H9 (cell line): ENCODE measurements around the gene PITRM1. TPM values are rescaled to one million over a fixed set of nuclear protein-coding genes. Genes with fewer than 3 reads are reported as not detected.
A peak's percentile ranks its signal among the peaks of the same experiment; 100 is the strongest.

Experiments
- DNase-seq: peaks from one replicate; pipeline ENCODE4 v3.0.0-alpha.2; 2017
- H2AFZ ChIP-seq: one replicate; pipeline ENCODE4 v1.6.1; 2013; ENCODE audit warnings: mild to moderate bottlenecking, low read length, control low read depth, moderate library complexity
- H2AK5ac ChIP-seq: 2 replicates; pipeline ENCODE4 v1.6.1; 2013; ENCODE audit warnings: low read length, control low read depth, mixed read lengths; ENCODE audit not compliant: insufficient read length
- H2BK120ac ChIP-seq: one replicate; pipeline ENCODE4 v1.6.1; 2013; ENCODE audit warnings: low read depth, mild to moderate bottlenecking, low read length, control low read depth, inconsistent platforms; ENCODE audit not compliant: poor library complexity, severe bottlenecking
- H2BK12ac ChIP-seq: 2 replicates; pipeline ENCODE4 v1.6.1; 2013; ENCODE audit warnings: low read length, control low read depth, mixed read lengths, low read depth; ENCODE audit not compliant: insufficient read length
- H2BK15ac ChIP-seq: 2 replicates; pipeline ENCODE4 v1.6.1; 2013; ENCODE audit warnings: low read depth, low read length, control low read depth
- H2BK20ac ChIP-seq: one replicate; pipeline ENCODE4 v1.6.1; 2013; ENCODE audit warnings: low read depth, mild to moderate bottlenecking, low read length, control low read depth, inconsistent platforms; ENCODE audit not compliant: poor library complexity, severe bottlenecking
- H2BK5ac ChIP-seq: 2 replicates; pipeline ENCODE4 v1.6.1; 2013; ENCODE audit warnings: low read length, control low read depth, mixed read lengths; ENCODE audit not compliant: insufficient read length
- H3K14ac ChIP-seq: 2 replicates; pipeline ENCODE4 v1.6.1; 2013; ENCODE audit warnings: low read length, control low read depth; ENCODE audit not compliant: insufficient read depth
- H3K18ac ChIP-seq: 2 replicates; pipeline ENCODE4 v1.6.1; 2013; ENCODE audit warnings: low read depth, mild to moderate bottlenecking, mixed read lengths, low read length, control low read depth; ENCODE audit not compliant: insufficient read length
- H3K23ac ChIP-seq: 2 replicates; pipeline ENCODE4 v1.6.1; 2013; ENCODE audit warnings: low read length, control low read depth, mixed read lengths, low read depth; ENCODE audit not compliant: insufficient read length
- H3K23me2 ChIP-seq: 2 replicates; pipeline ENCODE4 v1.6.1; 2013; ENCODE audit warnings: low read depth, mild to moderate bottlenecking, mixed read lengths, low read length, control low read depth; ENCODE audit not compliant: insufficient read length, poor library complexity, severe bottlenecking
- H3K27ac ChIP-seq: 2 replicates; pipeline ENCODE4 v1.5.1; 2013; ENCODE audit warnings: low read length, control low read depth, mixed read lengths, low read depth; ENCODE audit not compliant: insufficient read length
- H3K27me3 ChIP-seq: 2 replicates; pipeline ENCODE4 v1.6.1; 2013; ENCODE audit warnings: low read length, control low read depth, inconsistent platforms; ENCODE audit not compliant: insufficient read depth
- H3K4ac ChIP-seq: 2 replicates; pipeline ENCODE4 v1.6.1; 2013; ENCODE audit warnings: low read depth, mild to moderate bottlenecking, control low read depth, inconsistent platforms, low read length, moderate library complexity
- H3K4me1 ChIP-seq: 2 replicates; pipeline ENCODE4 v1.6.1; 2013; ENCODE audit warnings: low read length, control low read depth, inconsistent platforms; ENCODE audit not compliant: insufficient read depth
- H3K4me2 ChIP-seq: 2 replicates; pipeline ENCODE4 v1.6.1; 2013; ENCODE audit warnings: low read length, control low read depth, mixed read lengths; ENCODE audit not compliant: insufficient read length, insufficient read depth
- H3K56ac ChIP-seq: 2 replicates; pipeline ENCODE4 v1.6.1; 2013; ENCODE audit warnings: low read depth, mild to moderate bottlenecking, mixed read lengths, low read length, control low read depth; ENCODE audit not compliant: insufficient read length
- H3K79me1 ChIP-seq: 2 replicates; pipeline ENCODE4 v1.6.1; 2013; ENCODE audit warnings: low read depth, mild to moderate bottlenecking, moderate library complexity, low read length, control low read depth, inconsistent platforms; ENCODE audit not compliant: insufficient read depth, poor library complexity, severe bottlenecking
- H3K79me2 ChIP-seq: 2 replicates; pipeline ENCODE4 v1.6.1; 2013; ENCODE audit warnings: low read length, control low read depth, inconsistent platforms; ENCODE audit not compliant: insufficient read depth
- H3K9ac ChIP-seq: 2 replicates; pipeline ENCODE4 v1.6.1; 2013; ENCODE audit warnings: low read length, control low read depth, mixed read lengths; ENCODE audit not compliant: insufficient read length; ENCODE audit errors: extremely low read depth
- H3K9me3 ChIP-seq: one replicate; pipeline ENCODE4 v1.6.1; 2013; ENCODE audit warnings: low read depth, low read length, inconsistent platforms; ENCODE audit not compliant: control insufficient read depth
- H3T11ph ChIP-seq: one replicate; pipeline ENCODE4 v1.6.1; 2013; ENCODE audit warnings: mild to moderate bottlenecking, low read length, control low read depth, inconsistent platforms
- H4K20me1 ChIP-seq: one replicate; pipeline ENCODE4 v1.6.1; 2013; ENCODE audit not compliant: control insufficient read depth, insufficient read length, insufficient read depth
- H4K5ac ChIP-seq: 2 replicates; pipeline ENCODE4 v1.6.1; 2013; ENCODE audit warnings: low read depth, mild to moderate bottlenecking, mixed read lengths, low read length, control low read depth; ENCODE audit not compliant: insufficient read length
- H4K8ac ChIP-seq: replicated peaks from 2 replicates; pipeline ENCODE4 v1.6.1; 2013; ENCODE audit warnings: low read length, control low read depth, mixed read lengths, low read depth; ENCODE audit not compliant: insufficient read length
- H4K91ac ChIP-seq: 2 replicates; pipeline ENCODE4 v1.6.1; 2013; ENCODE audit warnings: low read depth, mild to moderate bottlenecking, moderate library complexity, mixed read lengths, low read length, control low read depth; ENCODE audit not compliant: insufficient read length
- H3K27ac Mint-ChIP-seq, 3 experiments: 2 replicates in 2 of 3; 3 replicates in 1 of 3; pipeline ENCODE4 v1.8.0; 2020 to 2021; ENCODE audit warnings: mixed read lengths in 3 of 3, mild to moderate bottlenecking in 1 of 3, moderate library complexity in 1 of 3
- H3K27me3 Mint-ChIP-seq: 2 replicates; pipeline ENCODE4 v1.8.0; 2021; ENCODE audit warnings: low read depth, mild to moderate bottlenecking, moderate library complexity, mixed read lengths
- H3K36me3 Mint-ChIP-seq, 3 experiments: 2 replicates in 2 of 3; 3 replicates in 1 of 3; pipeline ENCODE4 v1.8.0; 2020 to 2021; ENCODE audit warnings: low read depth in 3 of 3, mixed read lengths in 3 of 3; ENCODE audit not compliant: insufficient read depth in 1 of 3
- H3K4me1 Mint-ChIP-seq, 2 experiments: 2 replicates each; pipeline ENCODE4 v1.8.0; 2020; ENCODE audit warnings: mixed read lengths in 2 of 2
- H3K4me3 Mint-ChIP-seq, 2 experiments: 2 replicates in 1 of 2; 3 replicates in 1 of 2; pipeline ENCODE4 v1.8.0; 2020 to 2021; ENCODE audit warnings: mild to moderate bottlenecking in 2 of 2, mixed read lengths in 2 of 2, moderate library complexity in 1 of 2
- H3K9me3 Mint-ChIP-seq, 2 experiments: 2 replicates in 1 of 2; 3 replicates in 1 of 2; pipeline ENCODE4 v1.8.0; 2020; ENCODE audit warnings: mild to moderate bottlenecking in 2 of 2, mixed read lengths in 2 of 2, moderate library complexity in 1 of 2
- CTCF ChIP-seq: fragments of 200-600 bp; sonication (generic); conservative IDR thresholded peaks from 3 replicates; pipeline ENCODE4 v1.8.0; 2021; ENCODE audit warnings: antibody characterized with exemption, mild to moderate bottlenecking
- WGBS: extraction: QIAGEN DNeasy Blood & Tissue Kit; methylation state at CpG from one replicate; pipeline ENCODE4 v1.1.7; 2013; ENCODE audit warnings: missing lambda C conversion rate, low lambda C conversion rate, mixed read lengths; ENCODE audit not compliant: insufficient read length; ENCODE audit errors: extremely low coverage; 5-methylcytosine and 5-hydroxymethylcytosine counted together
- total RNA-seq: library from RNA; stranded (reverse); gene quantifications from 2 replicates; pipeline ENCODE4 v1.2.1, GENCODE V29; 2021

PITRM1 gene
- total RNA-seq, 1 experiment from 2014 or later, result 27.8 TPM

GRCh38 chr10:3215153-3215775 is 42.7 kb upstream of the PITRM1 start:
- Mint-ChIP-seq H3K27ac (peak overlapping the region in 1 of 3 experiments; percentile 42; a peak in 1 of 7 replicates), H3K9me3 (peaks cover 7 to 9% of the 10 kb centered on the region in 2 experiments; a peak in 3 of 5 replicates), H3K4me1 (no peaks in the 10 kb centered on the region), H3K4me3 (no peak overlapping the region), H3K36me3 (no peaks in the 10 kb centered on the region; a peak in 1 of 7 replicates), H3K27me3 (no peaks in the 10 kb centered on the region)
- H2AK5ac ChIP-seq, result no peak overlapping the region
- H4K5ac ChIP-seq, result no peak overlapping the region
- no peak for TF ChIP-seq CTCF
- no peak overlapping the region for H3K4me2 ChIP-seq
- WGBS, result no CpG with 5 or more reads among the region's 14 CpGs
- no peak for DNase-seq
- no peak overlapping the region for H3K56ac ChIP-seq
- H3K4ac ChIP-seq, result no peak overlapping the region
- no peaks in the 10 kb centered on the region for H3K27me3 ChIP-seq
- no peak overlapping the region for H2BK12ac ChIP-seq
- H2BK120ac ChIP-seq, result no peak overlapping the region
- no peak overlapping the region for H2BK20ac ChIP-seq
- H3K27ac ChIP-seq, result no peak overlapping the region
- H2AFZ ChIP-seq, result no peak overlapping the region
- H3K4me1 ChIP-seq, result no peaks in the 10 kb centered on the region
- H3K79me1 ChIP-seq, result no peaks in the 10 kb centered on the region
- H3K23ac ChIP-seq, result no peak overlapping the region
- H3K9me3 ChIP-seq, result no peaks in the 10 kb centered on the region
- no peak overlapping the region for H2BK5ac ChIP-seq
- H4K91ac ChIP-seq, result no peak overlapping the region
- no peak overlapping the region for H3K18ac ChIP-seq
- H4K8ac ChIP-seq, result no peak overlapping the region
- H3K23me2 ChIP-seq, result no peaks in the 10 kb centered on the region
- no peaks in the 10 kb centered on the region for H3K79me2 ChIP-seq
- no peak overlapping the region for H3K14ac ChIP-seq
- H4K20me1 ChIP-seq, result no peaks in the 10 kb centered on the region
- no peak overlapping the region for H3T11ph ChIP-seq
- H2BK15ac ChIP-seq, result no peak overlapping the region
- no peak overlapping the region for H3K9ac ChIP-seq
